ENCODE results near the gene PIK3CD. TPM values are rescaled to one million over a fixed set of nuclear protein-coding genes. Genes with fewer than 3 reads are reported as not detected.

PIK3CD gene
- polyA plus RNA-seq, 1 donor from 2014 or later: 4.2 TPM

DNA sequence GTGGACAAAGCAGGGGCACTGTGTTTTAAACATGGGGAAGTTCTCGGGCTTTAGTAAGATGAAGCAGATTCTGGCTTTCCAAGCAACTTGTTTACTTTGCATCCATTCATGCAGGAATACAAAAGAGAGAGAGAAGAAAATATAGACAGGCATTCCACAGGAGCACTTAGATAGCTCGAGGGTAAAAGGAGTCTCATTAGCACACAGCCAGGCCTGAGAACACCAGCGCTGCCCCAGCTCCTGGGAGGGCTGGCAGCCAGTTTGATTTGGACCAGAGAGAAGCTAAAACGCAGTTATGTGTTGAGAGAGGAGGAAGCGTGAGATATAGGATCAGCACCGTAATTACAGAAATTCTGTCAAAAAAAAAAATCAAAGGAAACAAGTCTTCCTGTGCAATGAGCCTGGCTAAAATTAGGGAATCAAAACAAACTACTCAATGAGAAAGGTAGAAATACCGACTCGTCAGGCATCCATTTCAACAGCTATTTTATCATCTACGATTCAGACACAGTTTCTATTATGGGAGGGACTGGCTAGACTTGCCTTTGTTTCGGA is 104.0 kb downstream of the PIK3CD start:
- Histone ChIP-seq H3K27ac (ENCODE audit: low read length) (no peak overlapping the region), H3K9ac (ENCODE audit: low read length) (no peak overlapping the region)

DNA sequence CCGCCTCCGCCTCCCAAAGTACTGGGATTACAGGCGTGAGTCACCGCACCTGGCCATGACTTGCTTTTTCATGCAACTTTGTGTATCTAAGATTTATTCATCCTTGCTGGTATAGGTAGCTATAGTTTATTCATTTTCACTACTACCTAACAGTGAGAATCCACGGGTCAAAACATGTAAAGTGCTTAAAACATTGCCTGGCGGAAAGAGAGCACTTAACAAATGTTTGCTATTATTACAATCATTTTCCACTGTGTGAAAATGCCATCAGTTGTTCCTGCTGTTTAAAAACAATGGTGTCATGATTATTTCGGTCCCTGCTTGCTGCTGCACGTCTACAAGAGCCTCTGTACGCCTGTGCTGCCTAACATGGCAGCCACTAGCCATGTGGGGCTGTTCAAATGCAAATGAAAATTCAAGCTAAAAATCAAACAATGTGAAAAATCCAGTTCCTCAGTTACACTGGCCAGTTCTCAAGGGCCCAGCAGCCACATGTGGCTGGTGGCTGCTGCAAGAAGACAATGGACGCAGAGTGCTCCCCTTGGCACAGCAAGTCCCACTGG is 107.1 kb downstream of the PIK3CD start:
- no peak overlapping the region for H3K27ac ChIP-seq (ENCODE audit: low read length)
- H2AFZ ChIP-seq (ENCODE audit: low read depth, low read length): no peak overlapping the region
- TF ChIP-seq POLR2AphosphoS5 (IDR thresholded peaks at IDR 0.05): no peak
- TF ChIP-seq SMC3 (conservative IDR thresholded peaks at IDR 0.05; ENCODE audit: poor library complexity): no peak
- TF ChIP-seq TAF1 (IDR thresholded peaks at IDR 0.05; ENCODE audit: low read depth): no peak
- no peak for TF ChIP-seq EP300 (conservative IDR thresholded peaks at IDR 0.05; ENCODE audit: poor library complexity, severe bottlenecking)
- TF ChIP-seq RAD21 (conservative IDR thresholded peaks at IDR 0.05): no peak
- TF ChIP-seq, protein P1, sequence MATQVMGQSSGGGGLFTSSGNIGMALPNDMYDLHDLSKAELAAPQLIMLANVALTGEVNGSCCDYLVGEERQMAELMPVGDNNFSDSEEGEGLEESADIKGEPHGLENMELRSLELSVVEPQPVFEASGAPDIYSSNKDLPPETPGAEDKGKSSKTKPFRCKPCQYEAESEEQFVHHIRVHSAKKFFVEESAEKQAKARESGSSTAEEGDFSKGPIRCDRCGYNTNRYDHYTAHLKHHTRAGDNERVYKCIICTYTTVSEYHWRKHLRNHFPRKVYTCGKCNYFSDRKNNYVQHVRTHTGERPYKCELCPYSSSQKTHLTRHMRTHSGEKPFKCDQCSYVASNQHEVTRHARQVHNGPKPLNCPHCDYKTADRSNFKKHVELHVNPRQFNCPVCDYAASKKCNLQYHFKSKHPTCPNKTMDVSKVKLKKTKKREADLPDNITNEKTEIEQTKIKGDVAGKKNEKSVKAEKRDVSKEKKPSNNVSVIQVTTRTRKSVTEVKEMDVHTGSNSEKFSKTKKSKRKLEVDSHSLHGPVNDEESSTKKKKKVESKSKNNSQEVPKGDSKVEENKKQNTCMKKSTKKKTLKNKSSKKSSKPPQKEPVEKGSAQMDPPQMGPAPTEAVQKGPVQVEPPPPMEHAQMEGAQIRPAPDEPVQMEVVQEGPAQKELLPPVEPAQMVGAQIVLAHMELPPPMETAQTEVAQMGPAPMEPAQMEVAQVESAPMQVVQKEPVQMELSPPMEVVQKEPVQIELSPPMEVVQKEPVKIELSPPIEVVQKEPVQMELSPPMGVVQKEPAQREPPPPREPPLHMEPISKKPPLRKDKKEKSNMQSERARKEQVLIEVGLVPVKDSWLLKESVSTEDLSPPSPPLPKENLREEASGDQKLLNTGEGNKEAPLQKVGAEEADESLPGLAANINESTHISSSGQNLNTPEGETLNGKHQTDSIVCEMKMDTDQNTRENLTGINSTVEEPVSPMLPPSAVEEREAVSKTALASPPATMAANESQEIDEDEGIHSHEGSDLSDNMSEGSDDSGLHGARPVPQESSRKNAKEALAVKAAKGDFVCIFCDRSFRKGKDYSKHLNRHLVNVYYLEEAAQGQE (IDR thresholded peaks at IDR 0.05; ENCODE audit: borderline replicate concordance): no peak
- no peak for TF ChIP-seq MXI1 (conservative IDR thresholded peaks at IDR 0.05; ENCODE audit: poor library complexity, severe bottlenecking)
- TF ChIP-seq, protein P2, sequence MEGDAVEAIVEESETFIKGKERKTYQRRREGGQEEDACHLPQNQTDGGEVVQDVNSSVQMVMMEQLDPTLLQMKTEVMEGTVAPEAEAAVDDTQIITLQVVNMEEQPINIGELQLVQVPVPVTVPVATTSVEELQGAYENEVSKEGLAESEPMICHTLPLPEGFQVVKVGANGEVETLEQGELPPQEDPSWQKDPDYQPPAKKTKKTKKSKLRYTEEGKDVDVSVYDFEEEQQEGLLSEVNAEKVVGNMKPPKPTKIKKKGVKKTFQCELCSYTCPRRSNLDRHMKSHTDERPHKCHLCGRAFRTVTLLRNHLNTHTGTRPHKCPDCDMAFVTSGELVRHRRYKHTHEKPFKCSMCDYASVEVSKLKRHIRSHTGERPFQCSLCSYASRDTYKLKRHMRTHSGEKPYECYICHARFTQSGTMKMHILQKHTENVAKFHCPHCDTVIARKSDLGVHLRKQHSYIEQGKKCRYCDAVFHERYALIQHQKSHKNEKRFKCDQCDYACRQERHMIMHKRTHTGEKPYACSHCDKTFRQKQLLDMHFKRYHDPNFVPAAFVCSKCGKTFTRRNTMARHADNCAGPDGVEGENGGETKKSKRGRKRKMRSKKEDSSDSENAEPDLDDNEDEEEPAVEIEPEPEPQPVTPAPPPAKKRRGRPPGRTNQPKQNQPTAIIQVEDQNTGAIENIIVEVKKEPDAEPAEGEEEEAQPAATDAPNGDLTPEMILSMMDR (IDR thresholded peaks at IDR 0.05; ENCODE audit: poor library complexity, severe bottlenecking): no peak
- no peak for TF ChIP-seq EZH2 (IDR thresholded peaks at IDR 0.05; ENCODE audit: borderline replicate concordance, insufficient read depth, low read length, poor library complexity, severe bottlenecking)
- no peaks in the 10 kb centered on the region for H3K9me3 ChIP-seq (ENCODE audit: low read length)
- H3K9me2 ChIP-seq (ENCODE audit: insufficient read depth, low read length): no peaks in the 10 kb centered on the region
- H3K4me3 ChIP-seq (ENCODE audit: low read length): no peak overlapping the region
- no peaks in the 10 kb centered on the region for H3K27me3 ChIP-seq (ENCODE audit: insufficient read depth, low read depth, low read length)
- no peaks in the 10 kb centered on the region for H3K79me2 ChIP-seq (replicated peaks; ENCODE audit: insufficient read depth, low read length)
- H3F3A ChIP-seq (ENCODE audit: insufficient read depth, low read length, poor library complexity, severe bottlenecking): no peaks in the 10 kb centered on the region
- no peaks in the 10 kb centered on the region for H3K36me3 ChIP-seq (ENCODE audit: insufficient read depth, low read length)
- no peak overlapping the region for H3K4me2 ChIP-seq (ENCODE audit: low read length)
- H4K20me1 ChIP-seq (ENCODE audit: insufficient read depth): no peaks in the 10 kb centered on the region
- no peak overlapping the region for H3K9ac ChIP-seq (ENCODE audit: low read length)

More for the DNA sequence above, 104.0 kb downstream of the PIK3CD start:
- Histone ChIP-seq H3K9me2 (ENCODE audit: insufficient read depth, low read length) (no peaks in the 10 kb centered on the region), H3K9me3 (ENCODE audit: low read length) (no peaks in the 10 kb centered on the region), H2AFZ (ENCODE audit: low read depth, low read length) (no peak overlapping the region), H3K36me3 (ENCODE audit: insufficient read depth, low read length) (no peaks in the 10 kb centered on the region), H3K4me3 (ENCODE audit: low read length) (no peak overlapping the region), H3K4me2 (ENCODE audit: low read length) (no peak overlapping the region), H4K20me1 (ENCODE audit: insufficient read depth) (no peaks in the 10 kb centered on the region), H3F3A (ENCODE audit: insufficient read depth, low read length, poor library complexity, severe bottlenecking) (no peaks in the 10 kb centered on the region), H3K79me2 (replicated peaks; ENCODE audit: insufficient read depth, low read length) (no peaks in the 10 kb centered on the region), H3K27me3 (ENCODE audit: insufficient read depth, low read depth, low read length) (no peaks in the 10 kb centered on the region)
- TF ChIP-seq POLR2AphosphoS5 (IDR thresholded peaks at IDR 0.05) (no peak), EZH2 (IDR thresholded peaks at IDR 0.05; ENCODE audit: borderline replicate concordance, insufficient read depth, low read length, poor library complexity, severe bottlenecking) (no peak), MXI1 (conservative IDR thresholded peaks at IDR 0.05; ENCODE audit: poor library complexity, severe bottlenecking) (no peak)
- TF ChIP-seq, protein P2 (IDR thresholded peaks at IDR 0.05; ENCODE audit: poor library complexity, severe bottlenecking): no peak
